HCT116 (cell line): ENCODE results near the gene RHBDD1. TPM values are rescaled to one million over a fixed set of nuclear protein-coding genes. Genes with fewer than 3 reads are reported as not detected.

Experiments
- ATAC-seq: fragments of 200-7000 bp; cut with Tn5 transposase; 2 replicates; pipeline ENCODE4 v1.9.1; 2020; ENCODE audit warnings: mild to moderate bottlenecking, moderate library complexity
- BruUV-seq: library from RNA; stranded (reverse); fragments of 400-500 nt; replicated peaks from 2 replicates; lab custom pipeline; 2021; lab: Mats Ljungman, UMichigan
- CTCF ChIA-PET: fragments of 300-600 bp; sonication (Branson Sonifier 250); formaldehyde crosslinking; loops from one replicate; lab custom pipeline; 2021; ENCODE audit warnings: antibody characterized with exemption; lab: Charles Lee
- POLR2A ChIA-PET: fragments of 300-600, 350-600 bp; sonication (Branson Sonifier 250); formaldehyde crosslinking; loops from one replicate; lab custom pipeline; 2021; ENCODE audit warnings: antibody characterized with exemption; lab: Charles Lee
- RAD21 ChIA-PET, 2 experiments: fragments of 300-600 bp; sonication (Branson Sonifier 250); formaldehyde crosslinking; loops; one replicate each; lab custom pipeline; 2023; ENCODE audit warnings: low total read pairs in 2 of 2; ENCODE audit not compliant: uncharacterized antibody in 2 of 2, unreplicated experiment in 2 of 2, low non-redundant PET in 1 of 2; lab: Charles Lee
- DNase-seq: peaks from one replicate; pipeline ENCODE4 v3.0.0-alpha.2; 2010; ENCODE audit warnings: low read depth, low spot score
- H2AFZ ChIP-seq: fragments of 200-600 bp; shearing (Covaris generic), sonication (generic); 2 replicates; pipeline ENCODE4 v1.6.1; 2017; ENCODE audit warnings: low read depth, mixed run types, mixed read lengths, antibody characterized with exemption, low read length; ENCODE audit not compliant: poor library complexity, severe bottlenecking
- H3K27ac ChIP-seq: 2 replicates; pipeline ENCODE4 v1.5.1; 2012; ENCODE audit warnings: low read depth, low read length
- H3K27me3 ChIP-seq: fragments of 200-600 bp; sonication (generic); 2 replicates; pipeline ENCODE4 v1.6.1; 2016; ENCODE audit warnings: mixed run types, low read length, mixed read lengths; ENCODE audit not compliant: insufficient read depth
- H3K36me3 ChIP-seq, 2 experiments: fragments of 200-500 bp in 1 of 2; fragments of 200-600 bp in 1 of 2; sonication (Bioruptor generic) in 1 of 2; sonication (generic) in 1 of 2; 2 replicates each; pipeline versions ENCODE4 v1.5.1 to v1.6.1; 2014 to 2016; ENCODE audit warnings: low read length in 2 of 2, inconsistent platforms in 1 of 2, mixed read lengths in 1 of 2, mixed run types in 1 of 2; ENCODE audit not compliant: insufficient read depth in 2 of 2, control insufficient read depth in 1 of 2
- H3K4me1 ChIP-seq, 2 experiments: fragments of 200-600 bp in 1 of 2; sonication (generic) in 1 of 2; 2 replicates each; pipeline versions ENCODE4 v1.5.1 to v1.6.1; 2012 to 2017; ENCODE audit warnings: low read length in 2 of 2, inconsistent platforms in 1 of 2, mild to moderate bottlenecking in 1 of 2, mixed read lengths in 1 of 2, mixed run types in 1 of 2, moderate library complexity in 1 of 2; ENCODE audit not compliant: insufficient read depth in 2 of 2, control insufficient read depth in 1 of 2
- H3K4me2 ChIP-seq: fragments of 200-600 bp; sonication (generic); 2 replicates; pipeline ENCODE4 v1.6.1; 2017; ENCODE audit warnings: mixed run types, low read length, mixed read lengths
- H3K4me3 ChIP-seq, 2 experiments: fragments of 200-600 bp in 1 of 2; sonication (generic) in 1 of 2; replicated peaks in 1 of 2; 2 replicates each; pipeline ENCODE4 v1.5.1; 2011 to 2016; ENCODE audit warnings: low read length in 2 of 2, control low read depth in 1 of 2, low read depth in 1 of 2, mild to moderate bottlenecking in 1 of 2, mixed read lengths in 1 of 2, mixed run types in 1 of 2
- H3K79me2 ChIP-seq: fragments of 200-600 bp; sonication (generic); 2 replicates; pipeline ENCODE4 v1.6.1; 2017; ENCODE audit warnings: mild to moderate bottlenecking, mixed run types, low read length, moderate library complexity, mixed read lengths; ENCODE audit not compliant: insufficient read depth
- H3K9ac ChIP-seq: fragments of 200-600 bp; sonication (generic); 2 replicates; pipeline ENCODE4 v1.6.1; 2016; ENCODE audit warnings: low read length, mixed read lengths
- H3K9me2 ChIP-seq: fragments of 200-600 bp; sonication (generic), shearing (Covaris generic); 2 replicates; pipeline ENCODE4 v1.6.1; 2017; ENCODE audit warnings: mixed run types, mild to moderate bottlenecking, moderate library complexity; ENCODE audit not compliant: insufficient read depth
- H3K9me3 ChIP-seq, 2 experiments: fragments of 200-500 bp in 1 of 2; fragments of 200-600 bp in 1 of 2; sonication (Bioruptor generic) in 1 of 2; sonication (generic) in 1 of 2; 2 replicates each; pipeline ENCODE4 v1.6.1; 2014 to 2017; ENCODE audit warnings: low read length in 2 of 2, mixed read lengths in 2 of 2, inconsistent platforms in 1 of 2, low read depth in 1 of 2, mild to moderate bottlenecking in 1 of 2, mixed run types in 1 of 2, moderate library complexity in 1 of 2; ENCODE audit not compliant: control insufficient read depth in 1 of 2, insufficient read depth in 1 of 2
- H4K20me1 ChIP-seq: fragments of 200-600 bp; sonication (generic), shearing (Covaris generic); 2 replicates; pipeline ENCODE4 v1.6.1; 2017; ENCODE audit warnings: mixed run types, mild to moderate bottlenecking, moderate library complexity; ENCODE audit not compliant: insufficient read depth
- EGR1 ChIP-seq: IDR thresholded peaks from 2 replicates; pipeline ENCODE4 v1.6.1; 2012; ENCODE audit warnings: low read depth
- REST ChIP-seq: IDR thresholded peaks from 2 replicates; pipeline ENCODE4 v1.6.1; 2012; ENCODE audit warnings: low read depth
- ZBTB33 ChIP-seq: IDR thresholded peaks from 2 replicates; pipeline ENCODE4 v1.6.1; 2011; ENCODE audit warnings: mild to moderate bottlenecking, low read length, moderate library complexity; ENCODE audit not compliant: insufficient replicate concordance; ENCODE audit errors: extremely low read depth
- ZNF274 ChIP-seq: fragments of 200-500 bp; sonication (Bioruptor generic); IDR thresholded peaks from 2 replicates; pipeline ENCODE4 v1.6.1; 2014; ENCODE audit warnings: mild to moderate bottlenecking, low read depth, low read length, inconsistent platforms
- intact Hi-C: fragments of 100-400 bp; cut with micrococcal nuclease; formaldehyde crosslinking; loops from 2 replicates; pipeline ENCODE4 v1.10.0; 2022
- total RNA-seq: library from RNA; stranded (reverse); gene quantifications from one replicate; pipeline ENCODE4 v1.2.1, GENCODE V29; 2021; ENCODE audit not compliant: unreplicated experiment
- TF ChIP-seq, protein P1 (sequence below), 3 experiments: fragments of 200-600 bp in 1 of 3; sonication (generic) in 1 of 3; IDR thresholded peaks in 2 of 3; conservative IDR thresholded peaks in 1 of 3; 2 replicates each; pipeline ENCODE4 v1.5.1; 2012 to 2017; ENCODE audit warnings: low read depth in 2 of 3, low read length in 2 of 3, antibody characterized with exemption in 1 of 3, borderline replicate concordance in 1 of 3, control low read depth in 1 of 3, mild to moderate bottlenecking in 1 of 3, mixed read lengths in 1 of 3, mixed run types in 1 of 3, moderate library complexity in 1 of 3; ENCODE audit not compliant: insufficient read depth in 1 of 3

Gene RHBDD1
- total RNA-seq, 1 experiment from 2014 or later: 73.8 TPM

DNA sequence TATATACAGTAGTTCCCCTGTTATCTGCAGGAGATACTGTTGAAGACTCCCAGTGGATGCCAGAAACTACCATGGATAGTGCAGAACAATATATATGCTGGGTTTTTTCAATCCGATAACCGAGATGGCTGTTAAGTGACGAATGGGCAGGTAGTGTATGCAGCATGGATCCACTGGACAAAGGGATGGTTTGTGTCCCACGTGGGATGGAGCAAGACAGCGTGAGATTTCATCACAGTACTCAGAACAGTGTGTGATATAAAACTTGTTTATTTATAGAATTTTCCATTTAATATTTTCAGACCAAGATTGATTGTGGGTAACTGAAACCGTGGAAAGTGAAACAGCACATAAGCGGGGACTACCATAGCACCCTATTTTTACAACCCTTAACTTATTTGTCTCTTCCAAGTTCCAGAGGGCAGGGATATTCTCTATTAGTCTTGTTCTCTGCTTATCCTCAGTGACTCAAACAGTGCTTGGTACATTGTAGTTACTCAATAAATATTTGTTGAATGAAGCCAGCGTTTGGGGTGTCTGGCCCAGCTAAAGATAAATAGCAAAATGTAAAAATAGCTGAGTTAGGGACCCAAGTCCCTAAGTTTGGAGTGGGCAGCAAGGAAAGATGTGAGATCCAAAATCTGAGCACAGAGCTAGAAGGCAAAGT is 50.0 kb downstream of the RHBDD1 start:
- POLR2A ChIA-PET: no interaction called here
- CTCF ChIA-PET: no interaction called here
- no peak for DNase-seq
- H3K4me2 ChIP-seq: no peak overlapping the region
- H3K36me3 ChIP-seq: peaks cover 0 to 4% of the 10 kb centered on the region in 2 experiments; a peak in 2 of 4 replicates
- no peak overlapping the region for H3K4me3 ChIP-seq
- intact Hi-C loops: no loop called here
- TF ChIP-seq ZNF274 (no peak), REST (no peak), EGR1 (no peak), ZBTB33 (no peak)
- TF ChIP-seq, protein P1, sequence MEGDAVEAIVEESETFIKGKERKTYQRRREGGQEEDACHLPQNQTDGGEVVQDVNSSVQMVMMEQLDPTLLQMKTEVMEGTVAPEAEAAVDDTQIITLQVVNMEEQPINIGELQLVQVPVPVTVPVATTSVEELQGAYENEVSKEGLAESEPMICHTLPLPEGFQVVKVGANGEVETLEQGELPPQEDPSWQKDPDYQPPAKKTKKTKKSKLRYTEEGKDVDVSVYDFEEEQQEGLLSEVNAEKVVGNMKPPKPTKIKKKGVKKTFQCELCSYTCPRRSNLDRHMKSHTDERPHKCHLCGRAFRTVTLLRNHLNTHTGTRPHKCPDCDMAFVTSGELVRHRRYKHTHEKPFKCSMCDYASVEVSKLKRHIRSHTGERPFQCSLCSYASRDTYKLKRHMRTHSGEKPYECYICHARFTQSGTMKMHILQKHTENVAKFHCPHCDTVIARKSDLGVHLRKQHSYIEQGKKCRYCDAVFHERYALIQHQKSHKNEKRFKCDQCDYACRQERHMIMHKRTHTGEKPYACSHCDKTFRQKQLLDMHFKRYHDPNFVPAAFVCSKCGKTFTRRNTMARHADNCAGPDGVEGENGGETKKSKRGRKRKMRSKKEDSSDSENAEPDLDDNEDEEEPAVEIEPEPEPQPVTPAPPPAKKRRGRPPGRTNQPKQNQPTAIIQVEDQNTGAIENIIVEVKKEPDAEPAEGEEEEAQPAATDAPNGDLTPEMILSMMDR (IDR thresholded peaks at IDR 0.05 in 2 of 3, conservative IDR thresholded peaks at IDR 0.05 in 1 of 3; ENCODE audit: borderline replicate concordance in 1 of 3, insufficient read depth in 1 of 3, low read depth in 2 of 3, low read length in 2 of 3): no peak
- H3K9me2 ChIP-seq: no peaks in the 10 kb centered on the region
- no peak for ATAC-seq
- no peak overlapping the region for H3K27ac ChIP-seq
- no peaks in the 10 kb centered on the region for H4K20me1 ChIP-seq
- no peaks in the 10 kb centered on the region for H3K9me3 ChIP-seq
- H2AFZ ChIP-seq: no peak overlapping the region
- H3K79me2 ChIP-seq: no peaks in the 10 kb centered on the region; the same call in 1 of the 2 replicates
- H3K27me3 ChIP-seq: no peaks in the 10 kb centered on the region
- BruUV-seq: no TSS peak
- H3K4me1 ChIP-seq: 0 out of 4 replicates have a peak, but pooled peaks cover 0 to 3% of the 10 kb centered on the region in 2 experiments
- H3K9ac ChIP-seq: no peak overlapping the region
- RAD21 ChIA-PET: no interaction called here
